ENCODE results near the gene NEB.

NEB gene

DNA sequence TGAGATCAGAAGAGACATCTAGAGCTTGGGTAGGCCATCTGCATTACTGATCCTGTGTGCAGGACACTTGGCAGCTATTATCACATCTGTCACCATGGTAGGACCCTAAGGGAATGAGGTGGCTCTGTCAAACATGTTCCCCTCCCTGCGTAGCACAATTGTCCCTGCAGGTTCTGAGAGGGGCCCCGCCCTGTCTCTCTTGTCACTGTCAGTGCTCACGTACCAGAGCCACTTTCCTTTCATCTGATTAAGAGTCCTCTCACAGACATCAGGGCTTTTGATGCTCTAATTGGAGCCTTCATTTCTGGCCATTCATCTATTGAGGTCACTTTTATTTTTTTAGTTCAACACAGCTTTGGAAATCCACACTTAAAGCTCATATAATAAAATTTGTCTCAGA lies 38.5 kb downstream of the NEB start:
- Histone ChIP-seq H4K20me1 (ENCODE audit: insufficient read depth, low read length, poor library complexity, severe bottlenecking) (no peaks in the 10 kb centered on the region), H3K4me1 (ENCODE audit: insufficient read depth, low read length, poor library complexity, severe bottlenecking) (no peaks in the 10 kb centered on the region), H3K9ac (ENCODE audit: low read depth, low read length, poor library complexity, severe bottlenecking) (no peak overlapping the region), H3K79me2 (ENCODE audit: insufficient read depth, low read length) (no peaks in the 10 kb centered on the region), H3K9me3 (ENCODE audit: insufficient read depth, low read depth, low read length) (no peaks in the 10 kb centered on the region), H3K4me3 (ENCODE audit: low read length, poor library complexity, severe bottlenecking) (no peak overlapping the region), H2AFZ (ENCODE audit: low read length) (no peak overlapping the region), H3F3A (ENCODE audit: low read depth) (no peaks in the 10 kb centered on the region), H3K36me3 (ENCODE audit: insufficient read depth, low read length) (no peaks in the 10 kb centered on the region), H3K4me2 (ENCODE audit: low read depth, low read length, poor library complexity, severe bottlenecking) (no peak overlapping the region), H3K27me3 (ENCODE audit: insufficient read depth, low read length, poor library complexity, severe bottlenecking) (no peaks in the 10 kb centered on the region), H3K9me2 (replicated peaks; ENCODE audit: low read depth, low read length) (no peaks in the 10 kb centered on the region)
- TF ChIP-seq, protein P1, sequence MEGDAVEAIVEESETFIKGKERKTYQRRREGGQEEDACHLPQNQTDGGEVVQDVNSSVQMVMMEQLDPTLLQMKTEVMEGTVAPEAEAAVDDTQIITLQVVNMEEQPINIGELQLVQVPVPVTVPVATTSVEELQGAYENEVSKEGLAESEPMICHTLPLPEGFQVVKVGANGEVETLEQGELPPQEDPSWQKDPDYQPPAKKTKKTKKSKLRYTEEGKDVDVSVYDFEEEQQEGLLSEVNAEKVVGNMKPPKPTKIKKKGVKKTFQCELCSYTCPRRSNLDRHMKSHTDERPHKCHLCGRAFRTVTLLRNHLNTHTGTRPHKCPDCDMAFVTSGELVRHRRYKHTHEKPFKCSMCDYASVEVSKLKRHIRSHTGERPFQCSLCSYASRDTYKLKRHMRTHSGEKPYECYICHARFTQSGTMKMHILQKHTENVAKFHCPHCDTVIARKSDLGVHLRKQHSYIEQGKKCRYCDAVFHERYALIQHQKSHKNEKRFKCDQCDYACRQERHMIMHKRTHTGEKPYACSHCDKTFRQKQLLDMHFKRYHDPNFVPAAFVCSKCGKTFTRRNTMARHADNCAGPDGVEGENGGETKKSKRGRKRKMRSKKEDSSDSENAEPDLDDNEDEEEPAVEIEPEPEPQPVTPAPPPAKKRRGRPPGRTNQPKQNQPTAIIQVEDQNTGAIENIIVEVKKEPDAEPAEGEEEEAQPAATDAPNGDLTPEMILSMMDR (conservative IDR thresholded peaks at IDR 0.05; ENCODE audit: low read length) = no peak
- TF ChIP-seq EZH2phosphoT487 (IDR thresholded peaks at IDR 0.05; ENCODE audit: borderline replicate concordance) = no peak

DNA sequence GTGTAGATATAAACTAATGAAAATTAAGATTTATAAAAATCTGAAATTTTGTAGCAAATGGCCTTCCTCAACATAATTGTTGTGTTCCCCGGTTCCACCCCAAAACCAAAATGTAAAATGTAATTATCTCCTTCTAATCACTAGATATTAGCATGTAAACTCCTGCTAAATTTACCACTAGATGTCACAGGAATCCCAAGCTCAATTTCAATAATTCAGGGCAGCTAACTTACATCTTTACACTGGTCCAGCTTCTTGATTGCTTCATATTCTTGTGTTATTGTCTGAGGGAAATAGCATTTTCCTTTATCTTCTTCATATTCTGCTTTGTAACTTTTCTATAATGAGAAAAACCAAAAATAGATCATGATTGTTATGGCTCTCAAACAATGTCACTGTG lies 42.6 kb downstream of the NEB start:
- Histone ChIP-seq H3F3A (ENCODE audit: low read depth) (no peaks in the 10 kb centered on the region), H3K4me3 (ENCODE audit: low read length, poor library complexity, severe bottlenecking) (no peak overlapping the region), H3K27me3 (ENCODE audit: insufficient read depth, low read length, poor library complexity, severe bottlenecking) (no peaks in the 10 kb centered on the region), H3K9ac (ENCODE audit: low read depth, low read length, poor library complexity, severe bottlenecking) (no peak overlapping the region), H3K36me3 (ENCODE audit: insufficient read depth, low read length) (no peaks in the 10 kb centered on the region), H4K20me1 (ENCODE audit: insufficient read depth, low read length, poor library complexity, severe bottlenecking) (no peaks in the 10 kb centered on the region), H3K79me2 (ENCODE audit: insufficient read depth, low read length) (no peaks in the 10 kb centered on the region), H3K9me3 (ENCODE audit: insufficient read depth, low read depth, low read length) (no peaks in the 10 kb centered on the region), H3K4me2 (ENCODE audit: low read depth, low read length, poor library complexity, severe bottlenecking) (no peak overlapping the region), H2AFZ (ENCODE audit: low read length) (no peak overlapping the region), H3K9me2 (replicated peaks; ENCODE audit: low read depth, low read length) (no peaks in the 10 kb centered on the region), H3K4me1 (ENCODE audit: insufficient read depth, low read length, poor library complexity, severe bottlenecking) (no peaks in the 10 kb centered on the region)
- TF ChIP-seq, protein P1 (conservative IDR thresholded peaks at IDR 0.05; ENCODE audit: low read length) = no peak; the same call in 1 of the 2 replicates
- TF ChIP-seq EZH2phosphoT487 (IDR thresholded peaks at IDR 0.05; ENCODE audit: borderline replicate concordance) = no peak

DNA sequence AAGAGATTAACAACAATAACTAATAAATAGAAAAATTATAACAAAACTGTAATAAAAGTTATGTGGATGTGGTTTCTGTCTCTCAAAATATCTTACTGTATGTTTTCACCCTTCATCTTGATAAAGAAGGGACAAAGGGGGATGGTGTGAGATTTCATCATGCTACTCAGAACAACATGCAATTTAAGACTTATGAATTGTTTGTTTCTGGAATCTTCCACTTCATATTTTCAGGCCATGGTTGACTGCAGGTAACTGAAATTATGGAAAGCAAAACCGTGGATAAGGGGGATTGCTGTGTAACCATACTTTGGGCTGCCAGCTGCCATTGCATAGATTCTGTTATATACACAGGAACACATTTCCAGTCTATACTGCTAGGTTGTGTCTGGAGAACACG lies 45.6 kb downstream of the NEB start:
- Histone ChIP-seq H3K4me2 (ENCODE audit: low read depth, low read length, poor library complexity, severe bottlenecking) (no peak overlapping the region), H3K4me3 (ENCODE audit: low read length, poor library complexity, severe bottlenecking) (no peak overlapping the region), H3K9me2 (replicated peaks; ENCODE audit: low read depth, low read length) (no peaks in the 10 kb centered on the region), H3K4me1 (ENCODE audit: insufficient read depth, low read length, poor library complexity, severe bottlenecking) (no peaks in the 10 kb centered on the region), H4K20me1 (ENCODE audit: insufficient read depth, low read length, poor library complexity, severe bottlenecking) (no peaks in the 10 kb centered on the region), H3K9me3 (ENCODE audit: insufficient read depth, low read depth, low read length) (no peaks in the 10 kb centered on the region), H2AFZ (ENCODE audit: low read length) (no peak overlapping the region), H3K9ac (ENCODE audit: low read depth, low read length, poor library complexity, severe bottlenecking) (no peak overlapping the region), H3F3A (ENCODE audit: low read depth) (no peaks in the 10 kb centered on the region), H3K79me2 (ENCODE audit: insufficient read depth, low read length) (no peaks in the 10 kb centered on the region), H3K27me3 (ENCODE audit: insufficient read depth, low read length, poor library complexity, severe bottlenecking) (no peaks in the 10 kb centered on the region), H3K36me3 (ENCODE audit: insufficient read depth, low read length) (no peaks in the 10 kb centered on the region)
- TF ChIP-seq EZH2phosphoT487 (IDR thresholded peaks at IDR 0.05; ENCODE audit: borderline replicate concordance) = no peak
- TF ChIP-seq, protein P1 (conservative IDR thresholded peaks at IDR 0.05; ENCODE audit: low read length) = no peak

Measured in Loucy (cell line).